ENCODE data around the gene KCNN3. TPM values are rescaled to one million over a fixed set of nuclear protein-coding genes. Genes with fewer than 3 reads are reported as not detected.
A peak's percentile ranks its signal among the peaks of the same experiment; 100 is the strongest.

Gene KCNN3
- total and polyA plus RNA-seq, 2 of the 8 experiments (the other 6 are each of a cell fraction or from before 2014, with no cell fraction given): 2.8 to 3.7 TPM

- H3K79me1 ChIP-seq (ENCODE audit: low read depth, low read length): no peaks in the 10 kb centered on the region
- H3K4me2 ChIP-seq (ENCODE audit: insufficient read depth in 1 of 2, low read depth in 2 of 2, low read length in 2 of 2): no peak overlapping the region
- no peaks in the 10 kb centered on the region for H3K23me2 ChIP-seq (ENCODE audit: low read depth, low read length)
- no peak overlapping the region for H3K23ac ChIP-seq (ENCODE audit: insufficient read length)
- H4K20me1 ChIP-seq (replicated peaks in 1 of 2; ENCODE audit: control insufficient read depth in 1 of 2, insufficient read depth in 2 of 2, low read length in 2 of 2): no peaks in the 10 kb centered on the region
- H2BK120ac ChIP-seq (replicated peaks; ENCODE audit: low read depth, low read length): no peak overlapping the region
- H4K8ac ChIP-seq (ENCODE audit: extremely low read depth, insufficient read depth, low read length): no peak overlapping the region
- H4K5ac ChIP-seq (ENCODE audit: insufficient read length, low read depth, low read length): no peak overlapping the region
- no peak overlapping the region for H2AK5ac ChIP-seq (ENCODE audit: low read depth, low read length)
- 79% methylated on average over 7 of the region's 7 CpGs; no CpG with 5 or more reads in 1 of the 2 experiments for WGBS, 2 experiments (ENCODE audit: extremely low coverage in 1 of 2, insufficient coverage in 1 of 2, insufficient read length in 1 of 2, insufficient replicate concordance in 2 of 2, low coverage in 1 of 2, low lambda C conversion rate in 2 of 2, missing lambda C conversion rate in 1 of 2)
- no peaks in the 10 kb centered on the region for H3K9me3 ChIP-seq (ENCODE audit: insufficient read depth in 2 of 2, low read depth in 1 of 2, low read length in 1 of 2)
- H3K14ac ChIP-seq (ENCODE audit: insufficient read length): no peak overlapping the region
- H3K36me3 ChIP-seq (ENCODE audit: control insufficient read depth in 2 of 4, insufficient read depth in 4 of 4, low read length in 3 of 4): no peaks in the 10 kb centered on the region
- no peak overlapping the region for H3K27ac ChIP-seq (ENCODE audit: low read depth, low read length)
- peaks cover 0 to 2% (median 1%) of the 10 kb centered on the region in 4 experiments; a peak in 3 of 7 replicates for H3K4me1 ChIP-seq (replicated peaks in 1 of 4; ENCODE audit: control insufficient read depth in 3 of 4, insufficient read depth in 4 of 4, low read length in 3 of 4)
- peak overlapping the region; percentile 53; the same call in 1 of the 2 replicates for H2BK15ac ChIP-seq (ENCODE audit: low read length)
- H2BK12ac ChIP-seq (ENCODE audit: low read depth, low read length): no peak overlapping the region
- CTCF ChIA-PET (ENCODE audit: partially characterized antibody): interaction anchor here (0.6 to 3.6 kb wide), 48 partner anchors 9 to 530 kb away, joined by 3 to 31 read pairs (median 5); no protein-coding TSS in a partner anchor
- H2BK20ac ChIP-seq (ENCODE audit: low read length): no peak overlapping the region
- H3K79me2 ChIP-seq (ENCODE audit: control insufficient read depth in 1 of 2, insufficient read depth in 2 of 2, low read length in 2 of 2): no peaks in the 10 kb centered on the region
- no peak overlapping the region for H3K56ac ChIP-seq (replicated peaks; ENCODE audit: insufficient read length, low read depth, low read length)
- no peaks in the 10 kb centered on the region for H3K27me3 ChIP-seq (replicated peaks in 1 of 4; ENCODE audit: control insufficient read depth in 3 of 4, extremely low read depth in 1 of 4, insufficient read depth in 3 of 4, low read length in 3 of 4)
- no peak overlapping the region for H3K4me3 ChIP-seq (ENCODE audit: extremely low read depth in 1 of 4, insufficient read depth in 2 of 4, low read depth in 3 of 4, low read length in 4 of 4)
- DNase-seq (ENCODE audit: low read depth in 1 of 2, low spot score in 2 of 2) (peak in 1 of 2 experiments; percentile 65), FAIRE-seq (peak; percentile 80)
- no peak overlapping the region for H3K4ac ChIP-seq (replicated peaks; ENCODE audit: insufficient read length, low read depth, low read length)
- no peak overlapping the region for H3K18ac ChIP-seq (ENCODE audit: extremely low read depth, low read length)
- H2BK5ac ChIP-seq (ENCODE audit: low read depth, low read length): no peak overlapping the region
- no peak overlapping the region for H4K91ac ChIP-seq (replicated peaks; ENCODE audit: insufficient read length, low read length)
- no peak overlapping the region for H3K9ac ChIP-seq (replicated peaks in 1 of 4; ENCODE audit: extremely low read depth in 1 of 4, low read depth in 3 of 4, low read length in 3 of 4)
- TF ChIP-seq EGR1 (IDR thresholded peaks at IDR 0.05; ENCODE audit: borderline replicate concordance, low read depth, low read length) (no peak), CTCF (IDR thresholded peaks at IDR 0.05; ENCODE audit: control extremely low read depth in 1 of 3, insufficient read depth in 1 of 3, low read depth in 1 of 3, low read length in 3 of 3) (peak; percentile 67 to 82 (median 76)), CBX5 (IDR thresholded peaks at IDR 0.05; ENCODE audit: low read depth, low read length) (no peak), SP1 (IDR thresholded peaks at IDR 0.05; ENCODE audit: low read depth, low read length) (no peak), RAD21 (IDR thresholded peaks at IDR 0.05 in 1 of 2, conservative IDR thresholded peaks at IDR 0.05 in 1 of 2; ENCODE audit: low read depth in 2 of 2, low read length in 2 of 2) (peak; percentile 59 to 72), POLR2A (IDR thresholded peaks at IDR 0.05; ENCODE audit: control extremely low read depth in 1 of 2, low read depth in 2 of 2, low read length in 2 of 2) (no peak), MAX (IDR thresholded peaks at IDR 0.05) (0 out of 2 replicates have a peak, but pooled peaks have one; percentile 42), YY1 (IDR thresholded peaks at IDR 0.05; ENCODE audit: low read depth, low read length) (no peak)
- H2AFZ ChIP-seq (ENCODE audit: low read length): no peak overlapping the region
- POLR2A ChIA-PET (ENCODE audit: partially characterized antibody): no interaction called here
These were observed 50.2 kb downstream of the KCNN3 start for GRCh38 chr1:154819628-154820590.
